ENCODE results near the gene SYCN.

SYCN gene

GRCh38 chr19:39207293-39207836, 3.3 kb upstream of the SYCN start:
- no peak for DNase-seq (ENCODE audit: low read depth)
- TF ChIP-seq CTCF (IDR thresholded peaks at IDR 0.05; ENCODE audit: low read depth, low read length, missing control alignments) = no peak
- no peak overlapping the region for H3K4me3 ChIP-seq (ENCODE audit: low read depth, low read length)

GRCh38 chr19:39206122-39206521, 2.1 kb upstream of the SYCN start:
- DNase-seq (ENCODE audit: low read depth) = no peak
- H3K4me3 ChIP-seq (ENCODE audit: low read depth, low read length) = no peak overlapping the region
- no peak for TF ChIP-seq CTCF (IDR thresholded peaks at IDR 0.05; ENCODE audit: low read depth, low read length, missing control alignments)

GRCh38 chr19:39205449-39205764, 1.3 kb upstream of the SYCN start:
- DNase-seq (ENCODE audit: low read depth) = no peak
- no peak for TF ChIP-seq CTCF (IDR thresholded peaks at IDR 0.05; ENCODE audit: low read depth, low read length, missing control alignments)
- H3K4me3 ChIP-seq (ENCODE audit: low read depth, low read length) = no peak overlapping the region

GRCh38 chr19:39202998-39203355, 1.1 kb downstream of the SYCN start:
- DNase-seq (ENCODE audit: low read depth) = no peak
- no peak for TF ChIP-seq CTCF (IDR thresholded peaks at IDR 0.05; ENCODE audit: low read depth, low read length, missing control alignments)
- H3K4me3 ChIP-seq (ENCODE audit: low read depth, low read length) = no peak overlapping the region

- no peak for DNase-seq (ENCODE audit: low read depth)
- H3K4me3 ChIP-seq (ENCODE audit: low read depth, low read length) = no peak overlapping the region
- no peak for TF ChIP-seq CTCF (IDR thresholded peaks at IDR 0.05; ENCODE audit: low read depth, low read length, missing control alignments)
Observed at GRCh38 chr19:39200803-39201115, 3.3 kb downstream of the SYCN start.

- TF ChIP-seq CTCF (IDR thresholded peaks at IDR 0.05; ENCODE audit: low read depth, low read length, missing control alignments) = no peak
- no peak overlapping the region for H3K4me3 ChIP-seq (ENCODE audit: low read depth, low read length)
- no peak for DNase-seq (ENCODE audit: low read depth)
Observed at GRCh38 chr19:39200066-39200802, 3.8 kb downstream of the SYCN start.

GRCh38 chr19:39199025-39199424, 5.0 kb downstream of the SYCN start:
- no peak for TF ChIP-seq CTCF (IDR thresholded peaks at IDR 0.05; ENCODE audit: low read depth, low read length, missing control alignments)
- DNase-seq (ENCODE audit: low read depth) = no peak
- H3K4me3 ChIP-seq (ENCODE audit: low read depth, low read length) = no peak overlapping the region
